Lower lobe of right lung (tissue), 2 donors: Measurements from ENCODE around the gene ITIH1. TPM values are rescaled to one million over a fixed set of nuclear protein-coding genes. Genes with fewer than 3 reads are reported as not detected.

Experiments used
- ATAC-seq, 2 donors: fragments of 200-7000 bp; cut with Tn5 transposase; one replicate each; pipeline ENCODE4 v1.9.1; 2020 to 2022; ENCODE audit warnings: mild to moderate bottlenecking in 2 of 2, moderate library complexity in 2 of 2
- DNase-seq: peaks from one replicate; pipeline ENCODE4 v3.0.0-alpha.2; 2020
- H3K27ac ChIP-seq: fragments of 200-600 bp; one replicate; pipeline ENCODE4 v1.8.0; 2022
- H3K27me3 ChIP-seq: fragments of 200-600 bp; one replicate; pipeline ENCODE4 v1.8.0; 2022; ENCODE audit warnings: low read depth
- H3K36me3 ChIP-seq: fragments of 200-600 bp; one replicate; pipeline ENCODE4 v1.8.0; 2022; ENCODE audit warnings: mild to moderate bottlenecking
- H3K4me1 ChIP-seq: fragments of 200-600 bp; one replicate; pipeline ENCODE4 v1.8.0; 2022
- H3K4me3 ChIP-seq: fragments of 200-600 bp; one replicate; pipeline ENCODE4 v1.8.0; 2022; ENCODE audit warnings: mild to moderate bottlenecking
- H3K9me3 ChIP-seq: fragments of 200-600 bp; one replicate; pipeline ENCODE4 v1.8.0; 2022
- intact Hi-C: fragments of 100-400 bp; cut with DNase I; formaldehyde crosslinking; loops from one replicate; pipeline ENCODE4 v1.11.0; 2022
- total RNA-seq: library from RNA; stranded (reverse); fragmentation: NEBNext Ultra II Directional; extraction: Animal tissue kit (Norgen Biotek cat#: 25700); gene quantifications from one replicate; pipeline ENCODE4 v1.2.1, GENCODE V29; 2021
- TF ChIP-seq, protein P1 (sequence below): fragments of 200-600 bp; IDR thresholded peaks from one replicate; pipeline ENCODE4 v1.8.0; 2022; ENCODE audit warnings: antibody characterized with exemption, mild to moderate bottlenecking
- donor health status: DM: no; HTN: yes; CAD: no; lungs with severe emphysema.

Gene ITIH1
- total RNA-seq, 1 donor from 2014 or later: not detected

- no peaks in the 10 kb centered on the region for H3K9me3 ChIP-seq
- no peak for DNase-seq
- no peak for ATAC-seq
- no peaks in the 10 kb centered on the region for H3K36me3 ChIP-seq
- no peak overlapping the region for H3K4me3 ChIP-seq
- no peak overlapping the region for H3K27ac ChIP-seq
- TF ChIP-seq, protein P1, sequence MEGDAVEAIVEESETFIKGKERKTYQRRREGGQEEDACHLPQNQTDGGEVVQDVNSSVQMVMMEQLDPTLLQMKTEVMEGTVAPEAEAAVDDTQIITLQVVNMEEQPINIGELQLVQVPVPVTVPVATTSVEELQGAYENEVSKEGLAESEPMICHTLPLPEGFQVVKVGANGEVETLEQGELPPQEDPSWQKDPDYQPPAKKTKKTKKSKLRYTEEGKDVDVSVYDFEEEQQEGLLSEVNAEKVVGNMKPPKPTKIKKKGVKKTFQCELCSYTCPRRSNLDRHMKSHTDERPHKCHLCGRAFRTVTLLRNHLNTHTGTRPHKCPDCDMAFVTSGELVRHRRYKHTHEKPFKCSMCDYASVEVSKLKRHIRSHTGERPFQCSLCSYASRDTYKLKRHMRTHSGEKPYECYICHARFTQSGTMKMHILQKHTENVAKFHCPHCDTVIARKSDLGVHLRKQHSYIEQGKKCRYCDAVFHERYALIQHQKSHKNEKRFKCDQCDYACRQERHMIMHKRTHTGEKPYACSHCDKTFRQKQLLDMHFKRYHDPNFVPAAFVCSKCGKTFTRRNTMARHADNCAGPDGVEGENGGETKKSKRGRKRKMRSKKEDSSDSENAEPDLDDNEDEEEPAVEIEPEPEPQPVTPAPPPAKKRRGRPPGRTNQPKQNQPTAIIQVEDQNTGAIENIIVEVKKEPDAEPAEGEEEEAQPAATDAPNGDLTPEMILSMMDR: no peak
- no peaks in the 10 kb centered on the region for H3K27me3 ChIP-seq
- no peaks in the 10 kb centered on the region for H3K4me1 ChIP-seq
- intact Hi-C loops: no loop called here
Measured at GRCh38 chr3:52792961-52793695, 15.7 kb downstream of the ITIH1 start.

- ATAC-seq (no peak), DNase-seq (no peak)
- no peaks in the 10 kb centered on the region for H3K27me3 ChIP-seq
- TF ChIP-seq, protein P1: no peak
- H3K27ac ChIP-seq: no peak overlapping the region
- intact Hi-C loops: no loop called here
- H3K4me1 ChIP-seq: no peaks in the 10 kb centered on the region
- no peaks in the 10 kb centered on the region for H3K36me3 ChIP-seq
- no peak overlapping the region for H3K4me3 ChIP-seq
- H3K9me3 ChIP-seq: no peaks in the 10 kb centered on the region
Measured at GRCh38 chr3:52793702-52794611, 16.6 kb downstream of the ITIH1 start.

GRCh38 chr3:52794612-52795099, 17.3 kb downstream of the ITIH1 start, which contains the start of gene ITIH3:
Gene ITIH3 (plus strand): TSS chr3:52794796. CDS start chr3:52794804, 8 bp downstream.
- intact Hi-C loops: no loop called here
- TF ChIP-seq, protein P1: no peak
- no peak for ATAC-seq

GRCh38 chr3:52795298-52795900, 18.0 kb downstream of the ITIH1 start:
- no peak for ATAC-seq
- H3K9me3 ChIP-seq: no peaks in the 10 kb centered on the region
- TF ChIP-seq, protein P1: no peak
- intact Hi-C loops: no loop called here
- H3K4me3 ChIP-seq: no peak overlapping the region
- H3K4me1 ChIP-seq: no peaks in the 10 kb centered on the region
- DNase-seq: no peak
- no peaks in the 10 kb centered on the region for H3K36me3 ChIP-seq
- H3K27me3 ChIP-seq: no peaks in the 10 kb centered on the region
- no peak overlapping the region for H3K27ac ChIP-seq

More at GRCh38 chr3:52794612-52795099, 17.3 kb downstream of the ITIH1 start, which contains the start of gene ITIH3:
- H3K36me3 ChIP-seq: no peaks in the 10 kb centered on the region
- H3K27ac ChIP-seq: no peak within 1 kb of the TSS
- H3K4me1 ChIP-seq: no peaks in the 10 kb centered on the region
- no peak within 1 kb of the TSS for H3K4me3 ChIP-seq
- H3K27me3 ChIP-seq: no peaks in the 10 kb centered on the region
- no peaks in the 10 kb centered on the region for H3K9me3 ChIP-seq
- no peak for DNase-seq

DNA sequence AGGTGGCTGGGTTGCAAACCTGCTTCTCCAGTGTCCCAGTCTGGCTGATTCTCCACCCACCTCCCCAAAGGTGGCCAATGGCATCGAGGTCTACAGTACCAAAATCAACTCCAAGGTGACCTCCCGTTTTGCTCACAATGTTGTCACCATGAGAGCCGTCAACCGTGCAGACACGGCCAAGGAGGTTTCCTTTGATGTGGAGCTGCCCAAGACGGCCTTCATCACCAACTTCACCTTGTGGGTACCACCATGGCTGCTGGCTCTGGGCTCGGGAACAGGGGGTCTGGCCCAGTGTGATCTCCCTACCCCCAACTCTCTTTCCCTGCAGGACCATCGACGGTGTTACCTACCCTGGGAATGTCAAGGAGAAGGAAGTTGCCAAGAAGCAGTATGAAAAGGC, 19.0 kb downstream of the ITIH1 start:
- H3K27me3 ChIP-seq: no peaks in the 10 kb centered on the region
- ATAC-seq (no peak), DNase-seq (no peak)
- TF ChIP-seq, protein P1: no peak
- no peaks in the 10 kb centered on the region for H3K4me1 ChIP-seq
- no peak overlapping the region for H3K27ac ChIP-seq
- intact Hi-C loops: no loop called here
- H3K9me3 ChIP-seq: no peaks in the 10 kb centered on the region
- H3K4me3 ChIP-seq: no peak overlapping the region
- no peaks in the 10 kb centered on the region for H3K36me3 ChIP-seq
